ENCODE data around the gene IFNGR1. TPM values are rescaled to one million over a fixed set of nuclear protein-coding genes. Genes with fewer than 3 reads are reported as not detected.

The IFNGR1 gene
- total RNA-seq, 1 donor from 2014 or later, result 58.3 TPM

DNA sequence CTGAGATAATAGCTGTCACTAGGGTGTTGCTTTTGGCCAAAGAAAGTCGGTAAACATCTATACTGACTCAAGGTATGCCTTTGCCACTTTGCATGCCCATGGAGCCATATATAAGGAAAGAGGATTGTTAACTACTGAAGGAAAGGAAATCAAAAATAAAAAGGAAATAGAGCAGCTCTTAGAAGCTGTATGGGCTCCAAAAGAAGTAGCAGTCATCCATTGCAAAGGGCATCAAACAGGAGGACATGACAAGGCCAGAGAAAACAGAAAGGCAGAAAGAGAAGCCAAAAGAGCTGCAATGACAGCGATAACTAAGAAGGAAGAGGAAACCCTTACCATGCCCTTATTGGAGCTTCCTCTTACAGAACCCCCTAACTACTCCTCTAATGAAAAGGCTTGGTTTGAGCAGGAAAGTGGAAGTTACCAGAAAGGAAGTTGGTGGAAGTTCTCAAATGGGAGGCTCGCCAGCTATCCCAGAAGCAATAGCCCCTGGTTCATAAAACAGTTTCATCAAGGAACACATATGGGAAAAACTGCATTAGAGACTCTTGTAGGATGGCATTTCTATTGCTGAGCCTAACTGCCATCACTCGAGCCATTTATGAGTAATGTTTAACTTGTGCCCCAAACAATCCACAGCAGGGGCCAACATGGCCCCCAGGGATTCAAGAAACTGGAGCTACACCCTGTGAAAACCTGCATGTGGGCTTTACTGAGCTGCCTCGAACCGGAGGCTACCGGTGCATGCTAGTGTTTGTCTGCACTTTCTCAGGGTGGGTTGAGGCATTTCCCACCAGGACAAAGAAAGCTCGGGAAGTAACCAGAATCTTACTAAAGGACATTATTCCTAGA is 52.7 kb downstream of the IFNGR1 start:
- DNase-seq (ENCODE audit: low spot score), result no peak
- peak overlapping the region; percentile 3 for H3K4me3 Mint-ChIP-seq (ENCODE audit: unreplicated experiment)
- no peak overlapping the region for H3K27ac Mint-ChIP-seq (ENCODE audit: unreplicated experiment)
- H3K36me3 Mint-ChIP-seq (ENCODE audit: low read depth, unreplicated experiment), result peaks cover 23% of the 10 kb centered on the region
- H3K27me3 Mint-ChIP-seq (ENCODE audit: unreplicated experiment), result peaks cover 4% of the 10 kb centered on the region
- H3K9me3 Mint-ChIP-seq (ENCODE audit: unreplicated experiment), result peaks cover 19% of the 10 kb centered on the region
- TF ChIP-seq CTCF (IDR thresholded peaks at IDR 0.05; ENCODE audit: unreplicated experiment), result no peak
- H3K4me1 Mint-ChIP-seq (ENCODE audit: unreplicated experiment), result peaks cover 4% of the 10 kb centered on the region

- DNase-seq (ENCODE audit: low spot score), result no peak
- TF ChIP-seq CTCF (IDR thresholded peaks at IDR 0.05; ENCODE audit: unreplicated experiment), result no peak
- no peak overlapping the region for H3K4me3 Mint-ChIP-seq (ENCODE audit: unreplicated experiment)
- H3K27ac Mint-ChIP-seq (ENCODE audit: unreplicated experiment), result no peak overlapping the region
- H3K9me3 Mint-ChIP-seq (ENCODE audit: unreplicated experiment), result peaks cover 19% of the 10 kb centered on the region
- peaks cover 4% of the 10 kb centered on the region for H3K4me1 Mint-ChIP-seq (ENCODE audit: unreplicated experiment)
- H3K36me3 Mint-ChIP-seq (ENCODE audit: low read depth, unreplicated experiment), result peaks cover 23% of the 10 kb centered on the region
- H3K27me3 Mint-ChIP-seq (ENCODE audit: unreplicated experiment), result peaks cover 4% of the 10 kb centered on the region
Measured at GRCh38 chr6:137165375-137166246, 53.6 kb downstream of the IFNGR1 start.

DNA sequence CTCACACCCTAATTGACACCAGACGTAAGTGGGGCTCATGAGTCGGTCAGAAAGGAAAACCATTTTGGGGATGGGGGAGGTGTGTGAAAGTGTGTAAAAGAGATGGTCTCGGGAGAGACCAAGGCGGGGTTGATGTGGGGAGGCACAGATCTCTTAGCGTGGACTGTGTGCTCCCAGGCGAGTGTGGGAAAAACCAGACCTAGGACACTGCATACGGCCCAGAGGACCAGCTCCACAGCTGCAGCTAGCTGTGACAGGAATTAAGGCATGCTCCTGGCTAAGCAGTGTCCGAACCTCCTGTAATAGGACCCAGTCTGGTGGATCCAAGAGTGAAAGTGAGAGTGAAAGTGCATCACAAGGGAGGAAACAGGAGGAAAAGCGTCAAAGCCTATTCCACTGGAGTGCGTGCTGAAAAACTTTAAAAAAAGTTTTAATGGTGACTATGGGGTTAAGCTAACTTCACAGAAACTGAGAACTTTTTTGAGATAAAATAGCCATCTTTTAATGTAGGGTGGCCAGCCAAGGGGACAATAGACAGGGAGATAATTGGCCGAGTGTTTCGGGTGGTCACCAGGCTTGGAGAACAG is 55.4 kb downstream of the IFNGR1 start:
- Mint-ChIP-seq H3K36me3 (ENCODE audit: low read depth, unreplicated experiment) (peaks cover 23% of the 10 kb centered on the region), H3K4me3 (ENCODE audit: unreplicated experiment) (peak overlapping the region; percentile 56), H3K27ac (ENCODE audit: unreplicated experiment) (no peak overlapping the region), H3K27me3 (ENCODE audit: unreplicated experiment) (peaks cover 4% of the 10 kb centered on the region), H3K9me3 (ENCODE audit: unreplicated experiment) (peaks cover 19% of the 10 kb centered on the region), H3K4me1 (ENCODE audit: unreplicated experiment) (peaks cover 4% of the 10 kb centered on the region)
- DNase-seq (ENCODE audit: low spot score), result no peak
- TF ChIP-seq CTCF (IDR thresholded peaks at IDR 0.05; ENCODE audit: unreplicated experiment), result no peak

DNA sequence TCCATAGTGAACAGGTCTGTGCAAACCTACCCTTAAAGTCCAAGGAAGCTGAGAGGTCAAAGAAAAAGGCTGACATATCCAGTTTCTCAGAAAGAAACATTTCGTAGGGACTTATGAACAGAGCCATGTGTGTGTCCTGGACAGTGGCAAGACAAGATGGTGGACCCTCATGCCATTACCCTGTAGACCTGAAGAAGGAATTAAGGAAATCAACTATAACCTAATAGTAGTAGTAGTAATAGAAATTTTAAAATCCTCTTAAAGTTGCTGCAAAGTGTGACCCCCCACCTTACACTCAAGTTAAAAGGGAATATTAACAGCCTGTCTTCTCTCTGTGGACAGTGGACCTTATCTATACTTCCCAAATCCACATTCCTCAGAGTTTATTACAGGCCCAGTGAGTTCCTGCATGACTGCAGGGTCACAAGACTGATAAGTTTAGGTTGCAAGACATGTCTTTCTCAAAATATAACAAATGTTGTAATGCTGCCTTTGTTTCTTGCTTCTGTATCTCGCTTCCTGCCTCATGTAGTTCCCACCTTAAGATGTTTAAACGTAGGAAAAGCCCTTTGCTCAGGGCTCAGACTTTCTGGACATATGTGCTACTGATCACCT is 56.4 kb downstream of the IFNGR1 start:
- Mint-ChIP-seq H3K27ac (ENCODE audit: unreplicated experiment) (no peak overlapping the region), H3K9me3 (ENCODE audit: unreplicated experiment) (peaks cover 19% of the 10 kb centered on the region), H3K27me3 (ENCODE audit: unreplicated experiment) (peaks cover 4% of the 10 kb centered on the region), H3K36me3 (ENCODE audit: low read depth, unreplicated experiment) (peaks cover 23% of the 10 kb centered on the region), H3K4me3 (ENCODE audit: unreplicated experiment) (no peak overlapping the region), H3K4me1 (ENCODE audit: unreplicated experiment) (peaks cover 4% of the 10 kb centered on the region)
- DNase-seq (ENCODE audit: low spot score), result no peak
- no peak for TF ChIP-seq CTCF (IDR thresholded peaks at IDR 0.05; ENCODE audit: unreplicated experiment)
